ENCODE measurements around the gene ST8SIA4. TPM values are rescaled to one million over a fixed set of nuclear protein-coding genes. Genes with fewer than 3 reads are reported as not detected.

ST8SIA4 gene
- total RNA-seq, result 0.30 and 1.1 TPM in 2 replicates

GRCh38 chr5:100903039-100903887, at the start of gene ST8SIA4:
TSS of gene ST8SIA4 (minus strand) at chr5:100903282. CDS start at chr5:100902955, 327 bp downstream.

